Skin epidermis (tissue), 12 donors: ENCODE results near the gene AASDHPPT.

ENCODE experiments used
- H3K27ac ChIP-seq, 21 experiments: fragments of 200-600 bp; sonication (generic) in 11 of 21; one replicate each; pipeline ENCODE4 v1.5.0; 2020; ENCODE audit warnings: mild to moderate bottlenecking in 3 of 21, inconsistent platforms in 2 of 21, moderate library complexity in 2 of 21
- H3K4me3 ChIP-seq, 7 experiments: fragments of 200-600 bp; sonication (generic) in 2 of 7; one replicate each; pipeline ENCODE4 v1.5.0; 2020; ENCODE audit warnings: inconsistent platforms in 2 of 7, mild to moderate bottlenecking in 2 of 7, moderate library complexity in 1 of 7

AASDHPPT gene

DNA sequence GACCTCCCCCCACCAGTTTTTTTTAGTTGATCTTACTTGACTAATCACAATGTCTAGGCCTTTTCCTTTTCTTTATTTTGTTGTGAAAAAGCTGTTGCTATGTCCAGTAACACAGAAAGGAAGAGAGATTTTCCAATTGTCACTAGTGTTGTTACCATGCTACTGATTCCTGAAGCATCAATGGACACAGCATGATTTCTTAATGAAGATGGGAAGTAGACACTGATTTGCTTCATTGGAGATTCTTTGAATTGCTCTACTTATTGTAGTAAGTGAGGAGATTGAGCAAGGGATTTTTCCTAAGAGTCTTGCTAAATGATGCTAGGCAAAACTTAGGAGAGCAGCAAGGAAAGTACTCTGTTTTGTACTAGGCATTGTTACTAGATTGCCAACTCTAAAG is 4.6 kb downstream of the AASDHPPT start:
- H3K4me3 ChIP-seq = no peak overlapping the region
- H3K27ac ChIP-seq = no peak overlapping the region

DNA sequence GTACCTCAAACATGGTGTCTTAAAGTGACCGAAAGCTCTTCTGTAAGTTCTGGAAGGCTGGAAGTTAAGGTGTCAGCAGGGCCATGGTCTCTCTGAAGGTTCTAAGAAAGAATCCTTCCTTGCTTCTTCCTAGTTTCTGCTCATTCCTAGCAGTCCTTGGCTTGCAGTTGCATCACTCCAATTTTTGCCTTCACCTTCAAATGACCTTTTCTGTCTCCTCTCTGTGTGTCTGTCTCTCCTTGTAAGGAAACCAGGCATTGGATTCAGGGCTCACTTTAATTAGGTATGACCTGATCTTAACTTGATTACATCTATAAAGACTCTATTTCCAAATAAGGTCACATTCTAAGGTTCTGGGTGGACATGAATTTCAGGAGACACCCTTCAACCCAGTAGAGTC is 8.7 kb downstream of the AASDHPPT start:
- no peak overlapping the region for H3K27ac ChIP-seq
- no peak overlapping the region for H3K4me3 ChIP-seq

DNA sequence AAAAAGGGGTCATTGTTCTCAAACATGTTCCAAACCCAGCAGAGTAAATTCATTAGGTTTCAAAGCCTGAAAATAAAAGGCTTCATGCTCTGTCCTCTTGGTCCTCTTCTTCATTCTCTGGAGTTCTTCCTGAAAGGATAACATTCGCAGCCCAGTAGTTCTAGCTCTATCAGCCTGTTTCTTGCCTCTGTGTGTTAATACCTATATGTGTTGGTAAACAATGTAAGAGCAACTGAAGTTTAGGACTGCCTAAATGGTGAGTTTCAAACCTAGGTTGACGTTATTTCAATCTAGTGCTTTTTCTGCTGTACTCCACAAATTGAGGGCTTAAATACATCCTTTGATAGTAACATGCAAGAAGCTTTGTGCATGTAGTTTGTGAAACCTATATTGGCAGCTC is 9.4 kb downstream of the AASDHPPT start:
- no peak overlapping the region for H3K4me3 ChIP-seq
- H3K27ac ChIP-seq = peak overlapping the region in 1 of 21 experiments; percentile 25

DNA sequence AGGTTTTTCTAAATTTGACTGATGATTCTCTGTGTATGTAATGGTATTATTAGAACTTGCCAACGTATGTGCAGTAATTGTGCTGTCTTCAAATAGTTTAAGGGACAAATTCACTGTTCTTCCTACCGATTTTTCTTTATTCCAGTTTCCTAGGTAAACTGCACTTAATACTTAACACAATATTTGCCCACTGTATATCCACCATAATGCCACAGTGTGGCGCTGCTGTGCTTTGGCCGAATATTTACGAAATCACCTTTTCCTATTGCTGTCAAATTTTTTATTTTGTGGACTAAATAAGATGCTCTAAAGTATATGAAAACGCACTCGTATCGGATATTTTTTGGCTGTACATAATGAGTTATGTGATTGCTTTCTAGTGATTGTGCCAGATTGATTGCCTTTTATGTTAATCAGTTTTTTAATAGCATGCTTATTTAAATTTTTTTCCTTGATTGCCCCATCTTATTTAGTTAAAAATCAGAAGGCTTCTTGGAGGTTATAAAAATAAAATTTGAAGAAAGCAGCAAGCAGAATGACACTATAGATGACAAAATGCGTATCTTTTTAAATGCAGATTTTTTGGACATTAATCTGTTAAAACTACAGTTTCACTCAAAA is 10.5 kb downstream of the AASDHPPT start:
- no peak overlapping the region for H3K27ac ChIP-seq

DNA sequence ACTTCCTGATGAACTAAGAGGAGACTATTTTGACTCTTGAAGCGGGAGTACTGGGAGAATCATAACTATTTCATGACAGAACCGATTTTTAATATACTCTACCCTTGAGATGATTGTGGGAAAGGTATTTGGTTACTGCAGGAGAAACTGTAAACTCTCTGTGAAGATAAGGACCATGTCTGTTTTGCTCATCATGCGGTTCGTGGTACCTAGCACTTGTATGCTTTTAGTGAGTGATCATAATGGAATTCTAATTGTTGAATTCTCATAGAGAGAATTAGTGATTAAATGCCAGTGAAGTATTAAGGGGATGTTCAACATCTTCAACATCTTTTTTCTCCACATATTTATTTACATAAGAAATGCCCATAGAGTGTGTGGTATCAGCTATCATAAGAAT is 11.4 kb downstream of the AASDHPPT start:
- Histone ChIP-seq H3K27ac (no peak overlapping the region), H3K4me3 (no peak overlapping the region)

More for the DNA sequence above, 10.5 kb downstream of the AASDHPPT start:
- no peak overlapping the region for H3K4me3 ChIP-seq

DNA sequence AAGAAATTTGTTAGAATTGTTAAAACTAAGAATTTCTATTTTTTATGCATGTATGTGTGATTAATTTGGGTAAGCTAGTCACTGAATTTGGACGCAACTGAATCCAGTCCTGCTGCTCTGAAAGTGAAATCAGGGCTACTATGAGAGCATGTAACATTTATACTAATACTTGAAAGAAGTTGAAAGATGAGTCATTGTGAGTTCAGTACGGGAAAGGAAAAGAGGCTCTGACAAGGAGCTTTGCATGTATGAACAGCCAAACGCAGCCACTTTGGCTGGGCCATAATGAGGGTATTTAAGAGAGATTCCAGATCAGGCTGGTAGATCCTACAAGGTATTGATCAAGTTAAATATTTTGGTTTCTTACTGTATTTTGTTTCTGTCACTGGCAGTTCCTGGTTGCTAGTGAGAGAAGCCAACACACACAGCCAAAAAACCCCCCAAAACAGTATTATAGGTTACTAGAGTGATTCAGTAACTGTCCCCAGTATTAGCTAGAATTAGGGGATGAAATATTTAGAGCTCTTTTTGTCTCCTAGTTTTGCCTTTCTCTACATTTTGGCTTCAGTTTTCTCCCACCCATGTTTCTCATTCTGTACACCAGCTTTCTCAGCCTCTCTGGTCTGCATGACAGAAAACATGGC is 14.1 kb downstream of the AASDHPPT start:
- H3K4me3 ChIP-seq = no peak overlapping the region
- H3K27ac ChIP-seq = no peak overlapping the region

DNA sequence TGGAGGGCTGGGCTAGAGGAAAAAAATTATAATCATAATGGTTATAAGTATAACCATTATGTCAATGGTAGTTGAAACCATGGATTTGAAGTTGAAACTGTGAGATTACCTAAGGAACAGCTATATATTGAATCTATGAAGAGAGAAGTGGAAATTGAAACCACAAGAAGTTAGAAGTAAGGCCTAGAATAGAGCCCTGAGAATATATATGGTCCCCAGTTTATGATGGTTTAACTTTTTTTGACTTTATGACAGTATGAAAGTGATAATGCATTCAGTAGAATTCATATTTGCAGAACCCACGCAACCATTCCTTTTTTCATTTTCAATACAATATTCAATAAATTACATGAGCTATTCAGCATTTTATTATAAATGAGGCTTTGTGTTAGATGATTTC is 15.0 kb downstream of the AASDHPPT start:
- H3K4me3 ChIP-seq = no peak overlapping the region
- H3K27ac ChIP-seq = no peak overlapping the region

DNA sequence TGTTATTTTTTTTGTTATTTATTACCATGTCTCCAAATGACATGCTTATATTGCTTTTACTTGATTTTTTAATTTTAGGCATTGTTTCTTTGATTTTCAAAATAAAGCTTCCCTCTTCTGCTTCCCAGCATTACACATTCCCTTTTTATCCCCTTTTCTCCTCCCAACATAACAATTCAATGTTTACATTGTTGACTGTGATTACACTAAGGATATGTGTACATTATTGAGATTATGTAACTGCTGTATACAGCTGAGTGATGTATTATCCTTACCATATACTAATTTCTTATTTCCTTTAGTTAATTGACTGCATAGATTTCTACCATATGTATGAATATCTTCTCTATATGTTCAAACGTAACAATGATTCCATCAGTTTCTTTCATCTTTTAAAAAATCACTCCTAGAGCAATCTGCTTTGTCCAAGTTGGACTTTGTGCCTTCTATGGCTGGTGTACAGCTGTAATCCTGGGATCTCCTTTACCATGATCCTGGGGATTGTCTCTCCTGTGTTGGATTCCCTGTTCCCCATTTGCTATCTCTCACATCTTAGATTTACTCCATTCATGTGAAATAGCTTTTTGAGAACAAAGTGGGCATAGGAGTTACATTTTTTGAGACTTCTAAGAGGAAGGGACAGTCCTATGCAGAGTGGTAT is 21.6 kb downstream of the AASDHPPT start:
- H3K4me3 ChIP-seq = no peak overlapping the region
- H3K27ac ChIP-seq = no peak overlapping the region

DNA sequence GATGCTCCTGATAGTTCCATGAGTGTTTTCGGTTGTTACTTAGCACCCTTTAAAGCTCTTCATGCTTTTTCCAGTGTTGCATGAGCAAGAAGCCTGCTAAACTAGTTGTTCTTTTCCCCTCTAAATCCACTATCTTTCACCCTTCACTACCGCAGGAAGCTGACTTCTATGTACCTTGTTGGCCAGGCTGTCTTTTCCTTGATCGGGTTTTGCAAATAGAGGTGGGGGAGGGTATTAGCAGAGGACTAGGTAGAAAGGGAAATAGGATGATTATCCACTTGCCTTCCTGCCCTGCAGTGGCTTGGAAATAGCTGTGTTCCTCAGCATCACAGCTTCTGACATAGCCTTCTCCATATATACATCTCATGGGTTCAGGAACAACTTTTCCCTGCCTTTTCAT is 23.9 kb downstream of the AASDHPPT start:
- Histone ChIP-seq H3K4me3 (no peak overlapping the region), H3K27ac (no peak overlapping the region)

DNA sequence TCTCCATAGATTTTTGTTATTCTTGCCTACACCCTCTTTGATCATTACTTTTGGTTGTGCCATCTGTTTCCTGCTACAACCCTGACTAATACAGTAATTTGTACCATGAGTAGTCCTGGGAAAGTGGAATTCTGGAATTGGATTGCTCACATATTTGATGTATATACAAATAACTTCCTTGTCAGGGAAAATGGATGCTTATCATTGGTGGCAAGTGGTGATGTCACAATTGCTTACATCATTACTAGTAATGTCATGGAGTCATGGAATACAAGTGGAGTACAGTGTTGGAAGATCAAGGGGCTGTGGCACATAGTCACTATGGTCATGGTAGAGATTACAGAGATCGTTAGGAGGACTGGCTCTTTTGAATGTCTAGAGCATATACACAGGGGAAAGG is 24.4 kb downstream of the AASDHPPT start:
- Histone ChIP-seq H3K4me3 (no peak overlapping the region), H3K27ac (no peak overlapping the region)

DNA sequence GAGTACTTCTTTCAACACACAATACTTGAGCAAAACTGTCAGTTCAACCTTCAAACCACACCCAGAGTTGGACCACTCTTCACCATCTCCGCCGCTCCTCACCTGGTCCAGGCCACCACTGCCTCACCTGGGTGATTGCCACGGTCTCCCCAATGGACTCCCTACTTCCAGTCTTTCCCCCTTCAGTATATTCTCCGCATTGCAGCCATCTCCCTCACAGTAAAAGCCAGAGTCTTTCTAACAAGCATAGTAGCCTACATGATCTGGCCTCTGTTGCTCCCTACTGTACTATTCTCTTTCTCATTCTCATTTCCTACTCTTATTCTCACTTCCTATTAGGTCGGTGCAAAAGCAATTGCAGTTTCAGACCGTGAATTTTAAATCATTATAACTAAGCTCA is 28.5 kb downstream of the AASDHPPT start:
- Histone ChIP-seq H3K27ac (no peak overlapping the region), H3K4me3 (no peak overlapping the region)

DNA sequence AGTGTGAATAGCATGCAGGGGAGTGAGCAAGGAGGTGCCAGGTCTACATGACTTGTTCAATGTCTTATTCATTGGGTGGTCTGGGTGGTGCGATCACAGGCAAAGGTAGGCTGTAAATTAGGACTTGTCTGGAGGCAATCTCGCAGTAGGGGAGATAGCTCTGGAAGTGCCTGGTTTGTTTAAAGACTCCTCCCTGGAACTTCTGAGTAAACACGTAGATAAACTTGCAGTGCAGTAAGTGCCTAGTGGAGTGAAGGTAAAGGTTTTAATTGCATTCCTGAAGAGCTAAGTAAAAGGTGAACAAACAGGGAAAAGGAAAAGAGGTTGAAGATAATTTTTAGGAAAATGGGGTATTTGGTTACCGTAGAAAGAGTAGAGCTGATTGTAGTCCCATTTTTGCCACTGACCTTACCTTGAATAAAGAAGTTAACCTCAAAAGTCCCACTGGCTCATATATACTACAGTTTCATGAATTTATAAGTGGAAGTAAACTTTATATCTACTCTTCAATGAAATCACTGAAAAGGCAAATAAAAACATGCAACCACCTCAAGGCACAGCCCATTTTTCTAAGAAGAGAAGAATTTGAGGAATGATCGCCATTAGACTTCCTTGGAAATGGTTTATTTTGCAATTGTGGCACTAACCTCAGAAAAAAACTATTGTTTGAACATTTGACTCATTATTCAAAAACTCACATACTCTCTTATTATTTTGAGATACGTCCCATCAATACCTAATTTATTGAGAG is 44.3 kb downstream of the AASDHPPT start:
- Histone ChIP-seq H3K4me3 (no peak overlapping the region), H3K27ac (no peak overlapping the region)

DNA sequence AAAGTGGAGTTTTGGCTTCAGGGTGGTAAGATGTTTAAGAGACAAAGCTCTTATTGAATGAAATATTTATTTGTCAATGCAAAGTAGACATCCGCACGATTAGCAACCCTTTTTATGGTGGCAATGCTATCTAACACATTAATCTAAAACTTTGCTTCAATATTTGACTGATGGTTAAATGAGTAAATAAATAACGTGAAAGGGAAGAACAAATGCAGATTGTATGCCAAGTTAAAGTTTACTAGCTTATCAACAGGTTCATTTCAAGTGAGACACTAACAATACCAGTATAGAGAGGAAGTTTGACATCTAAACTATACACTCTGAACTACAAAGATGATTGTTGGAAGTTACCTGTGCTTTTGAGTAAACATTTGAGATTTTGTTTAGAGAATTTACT is 50.1 kb downstream of the AASDHPPT start:
- Histone ChIP-seq H3K27ac (no peak overlapping the region), H3K4me3 (no peak overlapping the region)

DNA sequence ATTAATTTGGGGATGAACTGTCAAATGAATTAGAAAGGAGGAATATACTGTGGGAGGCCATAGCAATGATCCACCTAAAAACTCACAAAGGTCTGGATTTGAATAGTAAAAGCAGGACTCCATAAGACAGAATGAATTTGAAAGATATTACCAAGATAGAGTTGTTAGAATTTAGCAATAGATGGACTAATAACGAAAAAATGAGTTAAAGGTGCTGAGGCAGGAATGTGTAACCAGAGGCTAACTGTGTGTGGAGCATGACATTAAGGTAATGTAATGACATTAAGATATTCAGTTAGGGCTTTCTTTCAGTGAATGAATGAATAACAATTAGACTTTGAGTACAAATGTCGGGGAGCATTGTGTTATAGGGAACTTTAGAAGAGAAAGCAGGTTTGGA is 51.3 kb downstream of the AASDHPPT start:
- no peak overlapping the region for H3K27ac ChIP-seq

DNA sequence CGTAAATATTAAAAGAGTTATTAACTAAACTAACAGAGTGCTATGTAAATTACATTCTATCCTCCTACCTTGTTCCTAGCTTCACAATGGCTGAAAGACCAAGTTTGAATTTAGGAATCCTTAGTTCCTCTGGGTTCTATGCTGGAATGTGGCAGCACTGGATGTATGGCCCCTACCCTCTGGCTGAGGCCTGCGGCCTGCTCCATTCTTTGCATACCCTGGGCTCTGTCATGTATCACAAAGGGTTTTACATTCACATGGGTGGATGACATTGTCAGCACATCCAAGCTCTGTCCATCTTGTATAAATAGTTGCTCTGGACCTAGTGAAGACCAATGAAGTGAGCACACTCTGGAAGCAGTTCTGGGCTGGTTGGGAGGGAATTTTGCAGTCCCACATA is 54.5 kb downstream of the AASDHPPT start:
- Histone ChIP-seq H3K4me3 (no peak overlapping the region), H3K27ac (no peak overlapping the region)

More for the DNA sequence above, 51.3 kb downstream of the AASDHPPT start:
- H3K4me3 ChIP-seq = no peak overlapping the region

DNA sequence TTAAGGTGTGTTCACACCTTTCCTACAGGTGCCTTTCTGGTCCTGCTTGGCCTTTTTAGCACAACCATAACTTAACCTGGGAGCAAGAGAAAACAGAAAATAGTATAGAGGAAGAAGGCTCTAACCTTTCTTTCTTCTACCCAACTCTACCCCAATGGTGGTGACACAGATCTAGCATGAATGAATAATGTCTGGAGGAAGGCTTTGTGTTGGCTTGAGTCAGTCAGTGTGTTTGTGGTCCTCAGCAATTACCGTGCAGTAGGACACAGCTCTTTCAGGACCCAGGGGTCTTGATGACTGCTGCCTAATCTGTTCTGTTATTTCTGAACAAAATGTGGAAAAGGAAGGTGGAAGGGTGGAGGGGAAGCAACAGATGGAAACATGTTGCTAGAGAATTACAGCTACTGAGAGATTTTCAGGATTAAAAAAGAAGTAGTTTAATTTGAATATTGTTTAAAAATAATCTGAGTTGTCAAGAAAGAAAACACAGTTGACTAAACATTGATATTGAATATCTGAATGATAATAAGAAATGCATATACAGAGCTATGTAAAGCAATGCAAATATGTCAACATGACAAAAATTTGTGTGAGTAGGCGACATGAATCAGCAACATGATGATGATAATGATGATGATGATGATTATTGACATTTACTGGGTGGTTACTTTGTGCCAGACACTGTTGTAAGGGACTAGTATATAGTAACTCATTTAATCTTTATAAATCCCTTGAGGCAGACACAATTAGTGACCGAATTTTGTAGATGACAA is 55.3 kb downstream of the AASDHPPT start:
- Histone ChIP-seq H3K27ac (no peak overlapping the region), H3K4me3 (no peak overlapping the region)

DNA sequence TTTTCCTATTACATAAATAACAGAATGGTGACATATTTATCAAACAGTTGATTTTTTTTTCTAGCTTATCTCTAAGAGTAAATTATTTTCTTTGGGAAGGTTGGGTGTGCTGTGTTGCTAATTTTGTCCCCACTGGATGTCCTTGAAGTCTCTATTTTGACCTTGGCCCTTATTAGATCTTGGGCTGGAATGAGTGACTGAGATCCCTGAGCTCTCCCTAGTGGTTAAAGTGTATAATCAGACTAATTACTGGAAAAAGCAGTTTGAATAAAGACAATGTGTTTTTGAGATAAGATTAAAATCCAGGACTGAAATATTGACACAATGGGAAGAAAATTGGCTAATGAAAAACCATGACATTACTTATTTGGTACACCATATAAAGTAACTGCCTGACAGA is 56.1 kb downstream of the AASDHPPT start:
- Histone ChIP-seq H3K4me3 (no peak overlapping the region), H3K27ac (no peak overlapping the region)

DNA sequence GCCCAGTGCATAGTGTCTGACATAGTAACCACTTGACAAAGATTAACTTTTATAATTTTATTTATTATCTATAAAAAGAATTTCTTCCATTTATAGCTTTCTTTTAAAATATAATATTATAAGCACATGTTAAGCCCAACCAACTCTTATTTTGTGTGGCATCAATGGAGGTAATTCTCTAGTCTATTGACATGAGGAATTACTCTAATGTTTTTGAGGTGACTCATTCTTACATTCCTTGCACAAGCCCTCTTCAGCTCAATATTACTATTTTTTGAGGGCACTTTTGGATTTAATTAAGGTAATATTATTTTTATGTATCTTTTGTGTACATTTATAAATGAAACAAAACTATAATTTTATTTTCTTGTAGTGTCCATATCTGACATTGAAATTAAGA is 59.6 kb downstream of the AASDHPPT start:
- no peak overlapping the region for H3K27ac ChIP-seq
- H3K4me3 ChIP-seq = no peak overlapping the region

DNA sequence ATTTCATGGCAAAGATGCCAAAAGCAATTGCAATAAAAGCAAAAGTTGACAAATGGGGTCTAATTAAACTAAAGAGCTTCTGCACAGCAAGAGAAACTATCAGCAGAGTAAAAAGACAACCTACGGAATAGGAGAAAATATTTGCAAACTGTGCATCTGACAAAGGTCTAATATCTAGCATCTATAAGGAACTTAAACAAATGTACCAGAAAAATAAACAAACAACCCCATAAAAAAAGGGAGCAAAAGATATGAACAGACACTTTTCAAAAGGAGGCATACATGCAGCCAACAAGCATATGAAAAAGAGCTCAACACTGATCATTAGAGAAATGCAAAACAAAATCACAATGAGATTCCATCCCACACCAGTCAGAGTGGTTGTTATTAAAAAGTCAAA is 60.3 kb downstream of the AASDHPPT start:
- no peak overlapping the region for H3K27ac ChIP-seq
- H3K4me3 ChIP-seq = no peak overlapping the region
